Lower lobe of right lung (tissue), 2 donors: ENCODE measurements around the gene TCP11X2. TPM values are rescaled to one million over a fixed set of nuclear protein-coding genes. Genes with fewer than 3 reads are reported as not detected.
"Not testable (repeated sequence)": the region's sequence is repeated elsewhere in the genome, so short reads cannot be mapped to it uniquely, and the experiment has no call there.

Experiments used
- ATAC-seq, 2 donors: fragments of 200-7000 bp; cut with Tn5 transposase; one replicate each; pipeline ENCODE4 v1.9.1; 2020 to 2022; ENCODE audit warnings: mild to moderate bottlenecking in 2 of 2, moderate library complexity in 2 of 2
- DNase-seq: peaks from one replicate; pipeline ENCODE4 v3.0.0-alpha.2; 2020
- H3K27ac ChIP-seq: fragments of 200-600 bp; one replicate; pipeline ENCODE4 v1.8.0; 2022
- H3K27me3 ChIP-seq: fragments of 200-600 bp; one replicate; pipeline ENCODE4 v1.8.0; 2022; ENCODE audit warnings: low read depth
- H3K36me3 ChIP-seq: fragments of 200-600 bp; one replicate; pipeline ENCODE4 v1.8.0; 2022; ENCODE audit warnings: mild to moderate bottlenecking
- H3K4me1 ChIP-seq: fragments of 200-600 bp; one replicate; pipeline ENCODE4 v1.8.0; 2022
- H3K4me3 ChIP-seq: fragments of 200-600 bp; one replicate; pipeline ENCODE4 v1.8.0; 2022; ENCODE audit warnings: mild to moderate bottlenecking
- H3K9me3 ChIP-seq: fragments of 200-600 bp; one replicate; pipeline ENCODE4 v1.8.0; 2022
- CTCF ChIP-seq: fragments of 200-600 bp; IDR thresholded peaks from one replicate; pipeline ENCODE4 v1.8.0; 2022; ENCODE audit warnings: antibody characterized with exemption, mild to moderate bottlenecking
- intact Hi-C: fragments of 100-400 bp; cut with DNase I; formaldehyde crosslinking; loops from one replicate; pipeline ENCODE4 v1.11.0; 2022
- long read RNA-seq: library from polyadenylated mRNA; unstranded; transcript quantifications from one replicate; pipeline ENCODE4 v2.0.0, GENCODE V29; 2021
- total RNA-seq: library from RNA; stranded (reverse); fragmentation: NEBNext Ultra II Directional; extraction: Animal tissue kit (Norgen Biotek cat#: 25700); gene quantifications from one replicate; pipeline ENCODE4 v1.2.1, GENCODE V29; 2021
- donor health status: DM: no; HTN: yes; CAD: no; lungs with severe emphysema.

TCP11X2 gene
- total RNA-seq: 0.27 TPM
- long read RNA-seq: 0 reads

- DNase-seq, H3K4me1 ChIP-seq, H3K27ac ChIP-seq, H3K4me3 ChIP-seq, H3K9me3 ChIP-seq, intact Hi-C loops, ATAC-seq, H3K27me3 ChIP-seq, H3K36me3 ChIP-seq: not testable (repeated sequence)
Measured at GRCh38 chrX:102471762-102472220, at the start of gene TCP11X2. Gene TCP11X2, minus strand, starts transcription at chrX:102471812.

- intact Hi-C loops: no loop called here
- H3K27ac ChIP-seq: no peak overlapping the region
- DNase-seq (no peak), ATAC-seq (no peak)
- H3K9me3 ChIP-seq: no peaks in the 10 kb centered on the region
- TF ChIP-seq CTCF: peak; percentile 13
- no peaks in the 10 kb centered on the region for H3K36me3 ChIP-seq
- H3K4me3 ChIP-seq: no peak overlapping the region
- no peaks in the 10 kb centered on the region for H3K4me1 ChIP-seq
- no peaks in the 10 kb centered on the region for H3K27me3 ChIP-seq
Measured at GRCh38 chrX:102517326-102517725, 45.7 kb upstream of the TCP11X2 start.

GRCh38 chrX:102515975-102516941 lies 44.6 kb upstream of the TCP11X2 start, which contains the start of gene TMSB15A:
Gene TMSB15A, minus strand, starts transcription at chrX:102516739.
- intact Hi-C loops: no loop called here
- DNase-seq (peak; percentile 76), ATAC-seq (peak; percentile 93 to 95)
- H3K27me3 ChIP-seq: no peaks in the 10 kb centered on the region
- no peak for TF ChIP-seq CTCF
- H3K36me3 ChIP-seq: no peaks in the 10 kb centered on the region
- no peaks in the 10 kb centered on the region for H3K9me3 ChIP-seq
- H3K4me1 ChIP-seq: no peaks in the 10 kb centered on the region
- H3K27ac ChIP-seq: no peak within 1 kb of the TSS
- H3K4me3 ChIP-seq: peak within 1 kb of the TSS; percentile 58

GRCh38 chrX:102514536-102514935 lies 42.9 kb upstream of the TCP11X2 start:
- H3K27me3 ChIP-seq: no peaks in the 10 kb centered on the region
- ATAC-seq (no peak), DNase-seq (no peak)
- H3K4me3 ChIP-seq: no peak overlapping the region
- no peaks in the 10 kb centered on the region for H3K9me3 ChIP-seq
- no peaks in the 10 kb centered on the region for H3K36me3 ChIP-seq
- no peak overlapping the region for H3K27ac ChIP-seq
- H3K4me1 ChIP-seq: no peaks in the 10 kb centered on the region
- no peak for TF ChIP-seq CTCF
- intact Hi-C loops: no loop called here

- Histone ChIP-seq H3K4me3 (no peak overlapping the region), H3K36me3 (no peaks in the 10 kb centered on the region), H3K27ac (no peak overlapping the region), H3K9me3 (no peaks in the 10 kb centered on the region), H3K27me3 (no peaks in the 10 kb centered on the region), H3K4me1 (no peaks in the 10 kb centered on the region)
- intact Hi-C loops: no loop called here
- DNase-seq (no peak), ATAC-seq (no peak)
- no peak for TF ChIP-seq CTCF
Measured at GRCh38 chrX:102498732-102499131, 27.1 kb upstream of the TCP11X2 start.

- ATAC-seq (no peak), DNase-seq (no peak)
- H3K4me3 ChIP-seq: no peak overlapping the region
- no peaks in the 10 kb centered on the region for H3K27me3 ChIP-seq
- no peaks in the 10 kb centered on the region for H3K9me3 ChIP-seq
- H3K4me1 ChIP-seq: no peaks in the 10 kb centered on the region
- intact Hi-C loops: no loop called here
- no peaks in the 10 kb centered on the region for H3K36me3 ChIP-seq
- TF ChIP-seq CTCF: no peak
- no peak overlapping the region for H3K27ac ChIP-seq
Measured at GRCh38 chrX:102491766-102492165, 20.2 kb upstream of the TCP11X2 start.

GRCh38 chrX:102478765-102479164 lies 7.2 kb upstream of the TCP11X2 start:
- DNase-seq, ATAC-seq, H3K9me3 ChIP-seq, H3K27me3 ChIP-seq, H3K4me3 ChIP-seq, intact Hi-C loops, H3K4me1 ChIP-seq, H3K27ac ChIP-seq, H3K36me3 ChIP-seq: not testable (repeated sequence)

GRCh38 chrX:102470215-102470614 lies 1.4 kb downstream of the TCP11X2 start:
- H3K9me3 ChIP-seq, ATAC-seq, H3K27ac ChIP-seq, DNase-seq, intact Hi-C loops, H3K36me3 ChIP-seq, H3K4me1 ChIP-seq, H3K27me3 ChIP-seq, H3K4me3 ChIP-seq: not testable (repeated sequence)

- H3K27me3 ChIP-seq, intact Hi-C loops, H3K36me3 ChIP-seq, H3K27ac ChIP-seq, H3K4me3 ChIP-seq, H3K4me1 ChIP-seq, H3K9me3 ChIP-seq, ATAC-seq, DNase-seq: not testable (repeated sequence)
Measured at GRCh38 chrX:102458615-102459014, 13.0 kb downstream of the TCP11X2 start.
